ENCODE measurements around the gene JARID2. TPM values are rescaled to one million over a fixed set of nuclear protein-coding genes. Genes with fewer than 3 reads are reported as not detected.

JARID2 gene
- total and polyA plus RNA-seq, 2 of the 4 experiments (the other 2 are of a cell fraction): 9.6 to 12.9 TPM

- peak; percentile 9; the same call in 1 of the 2 replicates for TF ChIP-seq CTCF (conservative IDR thresholded peaks at IDR 0.05; ENCODE audit: low read depth, low read length)
These were observed 1.9 kb downstream of the JARID2 start (continued) for GRCh38 chr6:15247500-15248450.
